ENCODE data around the gene RALA.
A peak's percentile ranks its signal among the peaks of the same experiment; 100 is the strongest.

The RALA gene, protein sequence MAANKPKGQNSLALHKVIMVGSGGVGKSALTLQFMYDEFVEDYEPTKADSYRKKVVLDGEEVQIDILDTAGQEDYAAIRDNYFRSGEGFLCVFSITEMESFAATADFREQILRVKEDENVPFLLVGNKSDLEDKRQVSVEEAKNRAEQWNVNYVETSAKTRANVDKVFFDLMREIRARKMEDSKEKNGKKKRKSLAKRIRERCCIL

GRCh38 chr7:39623047-39623731 is at the start of gene RALA:
Gene RALA (plus strand): TSS chr7:39623572. CDS start chr7:39686668, 63,096 bp downstream.
- peak; percentile 80 to 84 for DNase-seq (ENCODE audit: low read depth in 2 of 2)

DNA sequence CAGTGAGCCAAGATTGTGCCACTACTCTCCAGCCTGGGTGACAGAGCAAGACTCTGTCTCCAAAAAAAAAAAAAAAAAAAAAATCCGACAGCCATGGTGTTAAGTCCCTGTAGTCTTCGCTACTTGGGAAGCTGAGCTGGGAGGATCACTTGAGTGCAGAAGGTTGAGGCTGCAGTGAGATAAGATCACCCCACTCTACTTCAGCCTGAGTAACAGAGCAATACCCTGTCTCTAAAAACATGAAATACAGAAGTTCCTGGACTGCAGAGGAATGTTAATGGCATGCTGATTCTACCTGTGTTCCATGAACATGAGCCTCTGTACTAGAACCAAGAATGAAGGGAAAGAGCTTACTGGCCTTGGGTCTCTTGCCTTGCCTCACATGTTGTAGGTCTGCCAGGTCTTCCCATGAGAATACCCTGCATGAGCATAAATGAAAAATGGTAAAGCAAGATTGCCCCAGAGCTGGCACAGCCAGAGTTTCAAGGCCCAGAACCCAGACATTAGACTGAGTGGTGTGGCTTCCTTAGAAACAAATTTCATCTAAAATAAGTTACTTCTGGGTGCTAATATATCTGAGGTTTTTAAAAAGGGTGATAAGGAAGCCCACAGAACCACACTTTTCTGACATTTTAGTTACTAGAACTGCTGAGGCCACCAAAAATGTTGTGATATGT is 48.6 kb upstream of the RALA start:
- DNase-seq (ENCODE audit: low read depth in 2 of 2): no peak

- no peak for DNase-seq (ENCODE audit: low read depth in 2 of 2)
These were observed 46.0 kb upstream of the RALA start for GRCh38 chr7:39577229-39577874.

- peak; percentile 57 to 68 for DNase-seq (ENCODE audit: low read depth in 2 of 2)
These were observed 43.1 kb upstream of the RALA start for GRCh38 chr7:39580149-39580874.

- DNase-seq (ENCODE audit: low read depth in 2 of 2): no peak
These were observed 40.8 kb upstream of the RALA start for GRCh38 chr7:39582536-39582935.

- DNase-seq (ENCODE audit: low read depth in 2 of 2): no peak
These were observed 39.8 kb upstream of the RALA start for GRCh38 chr7:39583539-39583938.

GRCh38 chr7:39587393-39587792 is 36.0 kb upstream of the RALA start:
- DNase-seq (ENCODE audit: low read depth in 2 of 2): no peak

- no peak for DNase-seq (ENCODE audit: low read depth in 2 of 2)
These were observed 35.0 kb upstream of the RALA start for GRCh38 chr7:39588416-39588815.

DNA sequence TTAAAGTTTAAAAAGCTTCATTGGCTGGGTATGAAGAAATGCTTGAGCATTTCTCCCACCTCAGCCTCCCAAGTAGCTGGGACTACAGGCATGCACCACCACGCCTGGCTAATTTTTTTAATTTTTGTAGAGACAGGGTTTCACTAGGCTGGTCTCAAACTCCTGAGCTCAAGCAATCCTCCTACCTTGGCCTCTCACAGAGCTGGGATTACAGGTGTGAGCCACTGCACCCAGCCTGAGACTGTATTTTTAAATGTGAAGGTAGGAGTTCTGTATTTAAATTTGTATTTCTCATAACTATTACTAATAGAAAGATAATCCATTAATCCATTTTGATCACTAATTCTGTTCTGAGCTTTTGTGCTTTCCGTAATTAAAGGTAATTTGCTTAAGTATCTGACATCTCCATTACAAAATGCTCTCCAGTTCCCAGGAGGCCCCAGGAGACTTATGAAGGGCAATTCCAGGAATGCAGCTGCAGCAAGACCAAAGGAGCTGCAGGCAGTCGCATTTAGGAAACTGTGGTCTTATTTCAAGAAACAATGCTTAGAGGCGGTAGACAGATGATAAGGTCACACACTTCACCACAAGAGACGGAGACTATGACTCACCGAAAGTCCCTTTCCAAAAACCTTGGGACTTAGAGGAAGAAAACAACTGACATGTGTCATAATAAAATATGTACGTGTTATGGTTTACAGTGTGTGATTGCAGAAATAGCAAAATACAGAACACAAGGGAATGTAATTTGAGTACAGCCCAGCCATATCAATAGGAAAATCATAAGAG is 33.9 kb upstream of the RALA start:
- peak in 1 of 2 donors; percentile 68 for DNase-seq (ENCODE audit: low read depth in 2 of 2)

DNA sequence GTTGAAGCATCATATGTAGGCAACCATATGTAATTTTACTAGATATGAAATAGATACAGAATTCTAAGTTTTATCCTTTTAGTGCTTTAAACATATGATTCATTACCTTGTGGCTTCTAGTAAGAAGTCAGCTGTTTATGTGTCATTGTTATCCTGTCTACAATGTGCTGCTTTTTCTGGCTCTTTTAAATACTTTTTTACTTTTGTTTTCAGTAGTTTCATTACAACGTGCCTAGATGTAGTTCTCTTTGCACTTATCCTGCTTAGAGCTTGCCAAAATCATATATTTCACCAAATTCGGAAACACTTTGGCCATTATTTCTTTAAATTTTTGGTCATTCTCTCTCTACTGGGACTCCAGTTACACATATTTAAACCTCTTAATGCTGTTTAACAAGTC is 30.8 kb upstream of the RALA start:
- no peak for DNase-seq (ENCODE audit: low read depth in 2 of 2)

- no peak for DNase-seq (ENCODE audit: low read depth in 2 of 2)
These were observed 28.3 kb upstream of the RALA start for GRCh38 chr7:39594988-39595620.

DNA sequence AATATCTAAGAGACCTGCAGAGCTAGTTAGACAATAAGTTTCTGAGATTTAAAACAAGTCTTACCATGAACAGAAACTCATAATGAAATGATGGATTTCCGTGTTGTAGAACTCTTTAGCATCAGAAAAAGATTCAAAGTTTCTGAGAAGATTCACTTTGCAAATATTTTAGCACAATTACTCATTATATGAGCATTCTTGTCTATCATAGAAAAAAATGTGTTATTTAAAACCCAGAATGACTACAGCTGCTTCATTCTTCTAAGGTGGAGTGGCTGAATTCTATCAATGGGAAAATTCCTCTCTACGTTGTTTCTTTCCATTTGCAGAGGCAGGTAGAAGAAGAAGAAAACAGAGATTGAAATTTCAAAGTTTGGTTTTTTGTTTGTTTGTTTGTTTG is 21.0 kb upstream of the RALA start:
- DNase-seq (ENCODE audit: low read depth in 2 of 2): no peak

GRCh38 chr7:39603924-39604323 is 19.4 kb upstream of the RALA start:
- DNase-seq (ENCODE audit: low read depth in 2 of 2): no peak

GRCh38 chr7:39605087-39605486 is 18.3 kb upstream of the RALA start:
- DNase-seq (ENCODE audit: low read depth in 2 of 2): no peak

DNA sequence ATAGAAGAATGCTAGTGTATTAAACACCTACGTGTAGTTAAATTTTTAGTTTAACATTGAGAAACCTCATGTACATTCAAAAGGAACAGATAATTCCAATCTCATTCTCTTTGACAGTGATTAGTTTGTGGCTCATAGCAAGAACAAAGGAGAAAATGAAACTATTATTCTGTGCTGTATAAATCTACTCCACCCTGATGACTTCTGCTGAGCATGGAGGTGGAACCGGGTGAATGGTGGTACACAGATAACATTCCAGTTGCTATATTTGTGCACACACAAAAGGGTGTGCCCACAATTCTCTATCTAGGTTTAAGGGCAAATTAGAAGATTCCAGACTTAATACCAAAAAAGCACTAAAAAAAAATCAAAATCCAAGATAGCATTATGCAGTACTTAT is 17.0 kb upstream of the RALA start:
- no peak for DNase-seq (ENCODE audit: low read depth in 2 of 2)

GRCh38 chr7:39606941-39607340 is 16.4 kb upstream of the RALA start:
- DNase-seq (ENCODE audit: low read depth in 2 of 2): no peak

DNA sequence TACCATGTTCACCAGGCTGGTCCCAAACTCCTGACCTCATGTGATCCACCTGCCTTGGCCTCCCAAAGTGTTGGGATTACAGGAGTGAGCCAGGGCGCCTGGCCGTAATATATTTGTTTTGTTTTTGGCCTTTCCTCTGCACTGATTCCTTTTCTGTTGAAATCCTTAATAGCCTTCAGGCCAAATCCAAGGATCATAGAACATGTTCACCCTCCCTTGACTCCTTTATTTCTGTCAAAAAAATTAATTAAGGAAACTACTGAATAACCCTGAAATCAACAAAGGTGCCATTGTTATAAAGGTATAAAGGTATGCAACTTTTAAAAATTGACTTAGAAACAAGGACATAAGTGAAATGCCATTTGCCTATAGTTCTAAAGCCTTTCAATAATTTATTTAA is 15.5 kb upstream of the RALA start:
- DNase-seq (ENCODE audit: low read depth in 2 of 2): no peak

DNA sequence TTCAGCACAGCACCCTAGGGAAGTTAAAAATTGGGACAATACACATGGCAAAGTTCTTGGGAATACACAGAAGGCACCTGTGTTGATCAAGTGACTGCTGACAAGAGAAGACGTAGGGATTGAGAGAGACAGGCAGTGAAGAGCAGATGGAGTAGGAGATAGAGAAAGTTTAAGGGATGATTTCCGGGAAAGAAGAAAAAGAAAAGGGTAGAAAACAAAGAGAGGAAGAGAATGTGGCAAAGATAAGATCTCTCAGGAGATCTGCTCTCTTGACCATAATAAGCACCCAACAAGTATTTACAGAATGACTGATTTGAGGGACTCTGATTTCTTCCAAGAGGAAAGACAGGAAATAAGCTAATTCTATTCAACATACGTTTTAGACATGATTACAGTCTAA is 15.1 kb upstream of the RALA start:
- DNase-seq (ENCODE audit: low read depth in 2 of 2): no peak

GRCh38 chr7:39609113-39609934 is 14.0 kb upstream of the RALA start:
- DNase-seq (ENCODE audit: low read depth in 2 of 2): no peak

DNA sequence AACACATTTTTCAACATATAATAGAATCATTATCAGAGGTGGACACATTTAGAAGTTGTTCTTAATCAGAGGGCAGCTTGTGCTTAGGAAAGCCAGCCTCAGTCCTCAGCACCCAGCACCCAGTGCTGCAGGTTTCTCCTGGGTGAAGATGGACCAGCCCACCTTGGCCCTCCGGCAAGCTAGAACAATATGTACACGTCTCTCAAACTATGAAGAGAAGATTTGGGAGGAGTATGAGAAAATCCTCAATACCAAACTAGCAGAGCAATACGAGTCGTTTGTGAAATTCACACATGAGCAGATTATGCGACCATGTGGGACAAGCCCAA is 13.5 kb upstream of the RALA start:
- no peak for DNase-seq (ENCODE audit: low read depth in 2 of 2)

Data from activated CD8-positive, alpha-beta memory T cell treated with anti-CD3 and anti-CD28 coated beads for 4 hours (primary cell).